Activated CD8-positive, alpha-beta memory T cell treated with anti-CD3 and anti-CD28 coated beads, Interleukin-2, amount 50 U/mL, for 4 hours (primary cell): ENCODE data around the gene ISL2.

Experiments used
- DNase-seq: peaks from one replicate; pipeline ENCODE4 v3.0.0-alpha.2; 2020

Gene ISL2

GRCh38 chr15:76328106-76328696, 8.4 kb upstream of the ISL2 start:
- no peak for DNase-seq

GRCh38 chr15:76328958-76329357, 7.6 kb upstream of the ISL2 start:
- no peak for DNase-seq

GRCh38 chr15:76330080-76330680, 6.4 kb upstream of the ISL2 start:
- DNase-seq, result no peak

- no peak for DNase-seq
Measured at GRCh38 chr15:76332796-76333195, 3.8 kb upstream of the ISL2 start.

GRCh38 chr15:76333309-76333708, 3.3 kb upstream of the ISL2 start:
- DNase-seq, result no peak

- no peak for DNase-seq
Measured at GRCh38 chr15:76333720-76334437, 2.7 kb upstream of the ISL2 start.

- DNase-seq, result no peak
Measured at GRCh38 chr15:76334438-76335306, 1.9 kb upstream of the ISL2 start.

GRCh38 chr15:76335307-76336253, 993 bp upstream of the ISL2 start:
- DNase-seq, result no peak

GRCh38 chr15:76337059-76337695, 604 bp downstream of the ISL2 start:
- DNase-seq, result no peak

- no peak for DNase-seq
Measured at GRCh38 chr15:76337696-76338485, 1.3 kb downstream of the ISL2 start.

GRCh38 chr15:76338486-76339304, 2.1 kb downstream of the ISL2 start:
- no peak for DNase-seq

GRCh38 chr15:76339305-76340197, 3.0 kb downstream of the ISL2 start:
- DNase-seq, result no peak

GRCh38 chr15:76340198-76340802, 3.7 kb downstream of the ISL2 start:
- no peak for DNase-seq

- peak; percentile 34 for DNase-seq
Measured at GRCh38 chr15:76340803-76341365, 4.3 kb downstream of the ISL2 start.

GRCh38 chr15:76341366-76342057, 4.9 kb downstream of the ISL2 start:
- DNase-seq, result no peak

- no peak for DNase-seq
Measured at GRCh38 chr15:76342058-76342381, 5.4 kb downstream of the ISL2 start.

GRCh38 chr15:76342382-76343201, 6.0 kb downstream of the ISL2 start:
- DNase-seq, result no peak
